ENCODE data around the gene GUCA1C.

GUCA1C gene

GRCh38 chr3:108936924-108937689, 16.6 kb downstream of the GUCA1C start:
- DNase-seq (ENCODE audit: low read depth), result no peak
- no peak overlapping the region for H3K4me3 ChIP-seq (ENCODE audit: low read depth, low read length)
- TF ChIP-seq, protein P1, sequence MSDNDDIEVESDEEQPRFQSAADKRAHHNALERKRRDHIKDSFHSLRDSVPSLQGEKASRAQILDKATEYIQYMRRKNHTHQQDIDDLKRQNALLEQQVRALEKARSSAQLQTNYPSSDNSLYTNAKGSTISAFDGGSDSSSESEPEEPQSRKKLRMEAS (IDR thresholded peaks at IDR 0.05; ENCODE audit: low read depth, low read length), result no peak
- TF ChIP-seq MYC (IDR thresholded peaks at IDR 0.05; ENCODE audit: low read depth, low read length) (no peak), POLR2A (IDR thresholded peaks at IDR 0.05; ENCODE audit: extremely low read depth, insufficient read length) (no peak)
- TF ChIP-seq, protein P2, sequence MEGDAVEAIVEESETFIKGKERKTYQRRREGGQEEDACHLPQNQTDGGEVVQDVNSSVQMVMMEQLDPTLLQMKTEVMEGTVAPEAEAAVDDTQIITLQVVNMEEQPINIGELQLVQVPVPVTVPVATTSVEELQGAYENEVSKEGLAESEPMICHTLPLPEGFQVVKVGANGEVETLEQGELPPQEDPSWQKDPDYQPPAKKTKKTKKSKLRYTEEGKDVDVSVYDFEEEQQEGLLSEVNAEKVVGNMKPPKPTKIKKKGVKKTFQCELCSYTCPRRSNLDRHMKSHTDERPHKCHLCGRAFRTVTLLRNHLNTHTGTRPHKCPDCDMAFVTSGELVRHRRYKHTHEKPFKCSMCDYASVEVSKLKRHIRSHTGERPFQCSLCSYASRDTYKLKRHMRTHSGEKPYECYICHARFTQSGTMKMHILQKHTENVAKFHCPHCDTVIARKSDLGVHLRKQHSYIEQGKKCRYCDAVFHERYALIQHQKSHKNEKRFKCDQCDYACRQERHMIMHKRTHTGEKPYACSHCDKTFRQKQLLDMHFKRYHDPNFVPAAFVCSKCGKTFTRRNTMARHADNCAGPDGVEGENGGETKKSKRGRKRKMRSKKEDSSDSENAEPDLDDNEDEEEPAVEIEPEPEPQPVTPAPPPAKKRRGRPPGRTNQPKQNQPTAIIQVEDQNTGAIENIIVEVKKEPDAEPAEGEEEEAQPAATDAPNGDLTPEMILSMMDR (IDR thresholded peaks at IDR 0.05; ENCODE audit: low read depth, low read length), result no peak

DNA sequence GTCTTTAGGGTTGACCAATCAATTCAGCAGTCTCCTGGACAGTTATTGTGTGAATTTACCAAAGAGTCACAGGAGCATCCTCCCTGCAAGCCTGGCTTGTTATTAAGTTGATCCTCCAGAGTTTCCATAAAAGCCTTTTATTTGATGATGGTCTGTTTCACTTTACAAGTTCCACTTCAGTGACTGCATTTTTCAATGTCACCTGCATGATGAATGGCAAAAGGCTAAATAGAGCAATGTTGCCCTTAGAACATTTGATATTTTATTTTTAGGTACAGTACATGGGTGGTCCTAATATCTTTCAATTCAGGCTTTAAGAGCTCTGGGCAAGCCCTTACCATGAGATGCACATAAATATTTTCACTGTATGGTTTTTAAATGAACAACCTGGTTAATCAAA, 22.6 kb downstream of the GUCA1C start:
- no peak overlapping the region for H3K4me3 ChIP-seq (ENCODE audit: low read depth, low read length)
- no peak for DNase-seq (ENCODE audit: low read depth)
- TF ChIP-seq, protein P1 (IDR thresholded peaks at IDR 0.05; ENCODE audit: low read depth, low read length), result no peak
- TF ChIP-seq MYC (IDR thresholded peaks at IDR 0.05; ENCODE audit: low read depth, low read length) (no peak), POLR2A (IDR thresholded peaks at IDR 0.05; ENCODE audit: extremely low read depth, insufficient read length) (no peak)
- TF ChIP-seq, protein P2 (IDR thresholded peaks at IDR 0.05; ENCODE audit: low read depth, low read length), result no peak

DNA sequence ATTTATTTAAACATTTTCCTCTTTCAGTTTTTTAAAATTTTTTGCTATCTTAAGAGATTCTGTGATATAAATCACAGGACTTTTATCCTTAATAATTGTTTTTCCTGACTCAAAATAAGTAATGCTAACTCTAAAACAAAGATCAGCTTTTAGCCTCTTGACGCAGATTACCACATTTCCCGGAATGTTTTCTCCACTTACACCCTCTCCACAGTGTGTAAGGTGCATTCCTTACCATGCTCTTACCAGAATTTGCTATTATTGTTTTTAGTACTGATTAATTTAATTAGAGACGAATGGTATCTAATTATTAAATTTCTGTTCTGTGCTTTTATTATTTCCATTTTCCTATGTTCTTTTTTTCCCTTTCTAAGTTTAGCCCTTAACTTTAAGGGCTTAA, 34.8 kb downstream of the GUCA1C start:
- no peak overlapping the region for H3K4me3 ChIP-seq (ENCODE audit: low read depth, low read length)
- DNase-seq (ENCODE audit: low read depth), result no peak
- TF ChIP-seq, protein P1 (IDR thresholded peaks at IDR 0.05; ENCODE audit: low read depth, low read length), result no peak
- no peak for TF ChIP-seq POLR2A (IDR thresholded peaks at IDR 0.05; ENCODE audit: extremely low read depth, insufficient read length)
- TF ChIP-seq, protein P2 (IDR thresholded peaks at IDR 0.05; ENCODE audit: low read depth, low read length), result no peak
- TF ChIP-seq MYC (IDR thresholded peaks at IDR 0.05; ENCODE audit: low read depth, low read length), result no peak

DNA sequence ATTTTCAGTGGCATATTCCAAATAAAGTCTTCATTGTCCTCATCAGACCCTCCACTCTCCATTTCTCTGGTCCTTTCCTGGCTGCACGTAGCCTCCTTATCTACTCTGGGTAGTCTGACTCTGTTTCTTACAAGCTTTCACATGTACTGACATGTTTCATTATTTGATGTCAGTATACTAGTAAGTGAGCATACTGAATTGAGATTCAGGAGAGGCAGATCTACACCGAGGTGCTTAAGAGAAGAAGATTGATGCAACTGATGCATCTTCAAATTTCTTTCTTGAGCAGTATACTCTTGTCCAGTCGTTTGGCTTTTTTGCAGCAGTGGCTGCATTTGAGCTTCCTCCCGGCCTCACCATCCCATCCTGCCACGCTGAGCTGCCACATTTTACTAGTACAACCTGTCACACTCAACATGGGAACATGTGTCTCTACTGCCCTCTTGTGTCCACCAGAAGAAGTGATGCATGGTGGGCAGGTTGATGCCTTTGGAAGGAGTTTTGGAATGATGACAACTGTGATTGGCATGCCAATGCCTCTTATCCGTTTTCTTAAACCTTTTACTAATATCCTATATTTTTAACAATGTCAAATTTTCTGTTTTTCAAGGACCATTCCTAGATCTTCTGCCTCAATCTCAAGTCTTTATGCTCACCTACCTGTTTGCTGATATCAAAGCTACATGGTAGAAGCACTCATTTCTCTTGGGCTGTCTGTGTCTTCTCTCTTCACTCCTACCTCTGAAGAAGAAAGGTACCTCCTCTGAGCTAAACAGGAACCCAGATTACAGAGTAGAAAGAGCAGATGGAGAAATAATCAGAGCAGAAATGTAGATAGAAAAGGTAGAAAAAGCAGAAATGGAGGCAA, 38.7 kb downstream of the GUCA1C start:
- TF ChIP-seq, protein P2 (IDR thresholded peaks at IDR 0.05; ENCODE audit: low read depth, low read length), result peak; percentile 81
- TF ChIP-seq, protein P1 (IDR thresholded peaks at IDR 0.05; ENCODE audit: low read depth, low read length), result peak; percentile 85
- TF ChIP-seq POLR2A (IDR thresholded peaks at IDR 0.05; ENCODE audit: extremely low read depth, insufficient read length), result no peak
- TF ChIP-seq MYC (IDR thresholded peaks at IDR 0.05; ENCODE audit: low read depth, low read length), result peak; percentile 60; the same call in 1 of the 2 replicates
- DNase-seq (ENCODE audit: low read depth), result peak; percentile 66
- no peak overlapping the region for H3K4me3 ChIP-seq (ENCODE audit: low read depth, low read length)

DNA sequence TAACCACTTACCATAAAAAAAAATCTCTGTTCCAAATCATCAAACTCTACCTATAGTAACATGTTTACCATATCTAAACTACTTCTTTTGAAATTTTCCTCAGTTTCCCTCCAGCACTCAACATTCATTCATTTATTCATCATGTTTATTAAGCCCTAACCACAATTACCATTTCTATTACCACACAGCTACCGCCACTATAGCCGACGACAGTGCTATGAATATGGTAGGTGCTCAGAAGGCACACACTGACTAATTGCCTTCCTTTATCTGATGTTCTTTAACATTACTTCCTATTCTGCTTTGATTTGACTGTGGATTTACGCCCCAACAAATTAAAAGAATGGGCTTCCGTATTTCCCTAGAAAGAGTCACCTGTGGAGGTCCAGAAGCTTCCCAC, 43.9 kb downstream of the GUCA1C start:
- DNase-seq (ENCODE audit: low read depth), result no peak
- TF ChIP-seq, protein P1 (IDR thresholded peaks at IDR 0.05; ENCODE audit: low read depth, low read length), result no peak
- TF ChIP-seq POLR2A (IDR thresholded peaks at IDR 0.05; ENCODE audit: extremely low read depth, insufficient read length) (no peak), MYC (IDR thresholded peaks at IDR 0.05; ENCODE audit: low read depth, low read length) (no peak)
- TF ChIP-seq, protein P2 (IDR thresholded peaks at IDR 0.05; ENCODE audit: low read depth, low read length), result no peak
- no peak overlapping the region for H3K4me3 ChIP-seq (ENCODE audit: low read depth, low read length)

All from NB4 (cell line).